SK-N-SH (cell line): Measurements from ENCODE around the gene CPSF4.

Experiments used
- CHD2 ChIP-seq: fragments of 150-350 bp; IDR thresholded peaks from 2 replicates; pipeline ENCODE4 v1.6.1; 2018; ENCODE audit warnings: low read length; ENCODE audit not compliant: partially characterized antibody
- ELF1 ChIP-seq: IDR thresholded peaks from 2 replicates; pipeline ENCODE4 v1.4.0; 2012
- EZH2phosphoT487 ChIP-seq: fragments of 200-600 bp; sonication (generic); IDR thresholded peaks from 2 replicates; pipeline ENCODE4 v1.6.1; 2017; ENCODE audit warnings: low read depth, mixed run types, mild to moderate bottlenecking, antibody characterized with exemption, moderate library complexity, borderline replicate concordance
- GATA2 ChIP-seq: sonication (generic); formaldehyde crosslinking; IDR thresholded peaks from 2 replicates; pipeline ENCODE4 v1.5.0; 2020; ENCODE audit warnings: mild to moderate bottlenecking, missing genetic modification reagents
- JUND ChIP-seq: IDR thresholded peaks from 2 replicates; pipeline ENCODE4 v1.4.0; 2012
- MEF2A ChIP-seq: IDR thresholded peaks from 2 replicates; pipeline ENCODE4 v1.4.0; 2012; ENCODE audit warnings: low read depth, borderline replicate concordance
- NRF1 ChIP-seq: IDR thresholded peaks from 2 replicates; pipeline ENCODE4 v1.6.1; 2012; ENCODE audit warnings: low read depth, mild to moderate bottlenecking, low read length
- RCOR1 ChIP-seq: fragments of 150-350 bp; IDR thresholded peaks from 2 replicates; pipeline ENCODE4 v1.6.1; 2017; ENCODE audit warnings: antibody characterized with exemption, low read length
- SIN3A ChIP-seq: IDR thresholded peaks from 2 replicates; pipeline ENCODE4 v1.6.1; 2012; ENCODE audit warnings: low read depth, mild to moderate bottlenecking, low read length, moderate library complexity, borderline replicate concordance
- SMC3 ChIP-seq: IDR thresholded peaks from 2 replicates; pipeline ENCODE4 v1.6.1; 2012; ENCODE audit warnings: low read depth, low read length, improper control_type of control experiment
- TF ChIP-seq, protein P1 (sequence below): fragments of 200-600 bp; sonication (generic); IDR thresholded peaks from 2 replicates; pipeline ENCODE4 v1.6.1; 2017; ENCODE audit warnings: antibody characterized with exemption, mild to moderate bottlenecking, moderate library complexity
- TF ChIP-seq, protein P2 (sequence below): fragments of 150-350 bp; IDR thresholded peaks from 2 replicates; pipeline ENCODE4 v1.6.1; 2017; ENCODE audit warnings: antibody characterized with exemption, low read length, low read depth, borderline replicate concordance
- TF ChIP-seq, protein P3 (sequence below): IDR thresholded peaks from 2 replicates; pipeline ENCODE4 v1.6.1; 2012; ENCODE audit warnings: mild to moderate bottlenecking, low read depth, low read length, moderate library complexity

DNA sequence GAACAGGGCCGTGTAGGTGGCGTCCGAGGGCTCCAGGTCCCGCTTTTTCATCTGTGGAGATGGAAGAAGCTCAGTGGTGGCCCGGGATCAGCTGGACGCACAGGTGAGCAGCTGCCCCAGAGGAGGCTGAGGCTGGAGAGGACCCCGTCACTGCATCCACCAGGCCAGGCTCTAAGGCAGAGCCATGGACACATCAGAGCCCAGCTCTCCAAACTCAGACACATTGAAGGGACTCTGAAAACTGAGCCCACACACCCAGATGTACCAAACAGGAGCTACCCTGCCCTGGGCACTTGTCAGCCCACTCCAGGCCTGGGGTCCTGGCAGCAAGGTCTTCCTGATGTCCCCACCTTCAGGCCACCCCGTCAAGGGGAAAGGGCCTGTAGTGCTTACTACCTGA, 9.0 kb upstream of the CPSF4 start:
- TF ChIP-seq, protein P1, sequence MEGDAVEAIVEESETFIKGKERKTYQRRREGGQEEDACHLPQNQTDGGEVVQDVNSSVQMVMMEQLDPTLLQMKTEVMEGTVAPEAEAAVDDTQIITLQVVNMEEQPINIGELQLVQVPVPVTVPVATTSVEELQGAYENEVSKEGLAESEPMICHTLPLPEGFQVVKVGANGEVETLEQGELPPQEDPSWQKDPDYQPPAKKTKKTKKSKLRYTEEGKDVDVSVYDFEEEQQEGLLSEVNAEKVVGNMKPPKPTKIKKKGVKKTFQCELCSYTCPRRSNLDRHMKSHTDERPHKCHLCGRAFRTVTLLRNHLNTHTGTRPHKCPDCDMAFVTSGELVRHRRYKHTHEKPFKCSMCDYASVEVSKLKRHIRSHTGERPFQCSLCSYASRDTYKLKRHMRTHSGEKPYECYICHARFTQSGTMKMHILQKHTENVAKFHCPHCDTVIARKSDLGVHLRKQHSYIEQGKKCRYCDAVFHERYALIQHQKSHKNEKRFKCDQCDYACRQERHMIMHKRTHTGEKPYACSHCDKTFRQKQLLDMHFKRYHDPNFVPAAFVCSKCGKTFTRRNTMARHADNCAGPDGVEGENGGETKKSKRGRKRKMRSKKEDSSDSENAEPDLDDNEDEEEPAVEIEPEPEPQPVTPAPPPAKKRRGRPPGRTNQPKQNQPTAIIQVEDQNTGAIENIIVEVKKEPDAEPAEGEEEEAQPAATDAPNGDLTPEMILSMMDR: no peak
- TF ChIP-seq, protein P2, sequence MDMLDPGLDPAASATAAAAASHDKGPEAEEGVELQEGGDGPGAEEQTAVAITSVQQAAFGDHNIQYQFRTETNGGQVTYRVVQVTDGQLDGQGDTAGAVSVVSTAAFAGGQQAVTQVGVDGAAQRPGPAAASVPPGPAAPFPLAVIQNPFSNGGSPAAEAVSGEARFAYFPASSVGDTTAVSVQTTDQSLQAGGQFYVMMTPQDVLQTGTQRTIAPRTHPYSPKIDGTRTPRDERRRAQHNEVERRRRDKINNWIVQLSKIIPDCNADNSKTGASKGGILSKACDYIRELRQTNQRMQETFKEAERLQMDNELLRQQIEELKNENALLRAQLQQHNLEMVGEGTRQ: no peak
- TF ChIP-seq SIN3A (no peak), RCOR1 (no peak), ELF1 (no peak), NRF1 (no peak), CHD2 (no peak), SMC3 (no peak), GATA2 (no peak), JUND (no peak), MEF2A (no peak), EZH2phosphoT487 (no peak)
- TF ChIP-seq, protein P3, sequence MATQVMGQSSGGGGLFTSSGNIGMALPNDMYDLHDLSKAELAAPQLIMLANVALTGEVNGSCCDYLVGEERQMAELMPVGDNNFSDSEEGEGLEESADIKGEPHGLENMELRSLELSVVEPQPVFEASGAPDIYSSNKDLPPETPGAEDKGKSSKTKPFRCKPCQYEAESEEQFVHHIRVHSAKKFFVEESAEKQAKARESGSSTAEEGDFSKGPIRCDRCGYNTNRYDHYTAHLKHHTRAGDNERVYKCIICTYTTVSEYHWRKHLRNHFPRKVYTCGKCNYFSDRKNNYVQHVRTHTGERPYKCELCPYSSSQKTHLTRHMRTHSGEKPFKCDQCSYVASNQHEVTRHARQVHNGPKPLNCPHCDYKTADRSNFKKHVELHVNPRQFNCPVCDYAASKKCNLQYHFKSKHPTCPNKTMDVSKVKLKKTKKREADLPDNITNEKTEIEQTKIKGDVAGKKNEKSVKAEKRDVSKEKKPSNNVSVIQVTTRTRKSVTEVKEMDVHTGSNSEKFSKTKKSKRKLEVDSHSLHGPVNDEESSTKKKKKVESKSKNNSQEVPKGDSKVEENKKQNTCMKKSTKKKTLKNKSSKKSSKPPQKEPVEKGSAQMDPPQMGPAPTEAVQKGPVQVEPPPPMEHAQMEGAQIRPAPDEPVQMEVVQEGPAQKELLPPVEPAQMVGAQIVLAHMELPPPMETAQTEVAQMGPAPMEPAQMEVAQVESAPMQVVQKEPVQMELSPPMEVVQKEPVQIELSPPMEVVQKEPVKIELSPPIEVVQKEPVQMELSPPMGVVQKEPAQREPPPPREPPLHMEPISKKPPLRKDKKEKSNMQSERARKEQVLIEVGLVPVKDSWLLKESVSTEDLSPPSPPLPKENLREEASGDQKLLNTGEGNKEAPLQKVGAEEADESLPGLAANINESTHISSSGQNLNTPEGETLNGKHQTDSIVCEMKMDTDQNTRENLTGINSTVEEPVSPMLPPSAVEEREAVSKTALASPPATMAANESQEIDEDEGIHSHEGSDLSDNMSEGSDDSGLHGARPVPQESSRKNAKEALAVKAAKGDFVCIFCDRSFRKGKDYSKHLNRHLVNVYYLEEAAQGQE: no peak
